Bronchial epithelial cell (primary cell): ENCODE data around the gene AGFG1. TPM values are rescaled to one million over a fixed set of nuclear protein-coding genes. Genes with fewer than 3 reads are reported as not detected.

Source experiments
- DNase-seq: peaks from one replicate; pipeline ENCODE4 v3.0.0-alpha.2; 2010; ENCODE audit warnings: low read depth
- FAIRE-seq: peaks from 2 replicates; lab custom pipeline; 2011; peaks lifted over from hg19 to GRCh38; lab: Jason Lieb, UNC
- H3K27me3 ChIP-seq: 2 replicates; pipeline ENCODE4 v1.5.1; 2011; ENCODE audit warnings: low read length; ENCODE audit not compliant: control insufficient read depth, insufficient read depth
- H3K36me3 ChIP-seq: 2 replicates; pipeline ENCODE4 v1.5.1; 2011; ENCODE audit warnings: low read length; ENCODE audit not compliant: control insufficient read depth, insufficient read depth
- H3K4me3 ChIP-seq: 2 replicates; pipeline ENCODE4 v1.5.1; 2011; ENCODE audit warnings: mild to moderate bottlenecking, low read depth, low read length, control low read depth
- total RNA-seq: library from RNA; depleted of rRNA; stranded (reverse); fragments of >200 nt; gene quantifications from 2 replicates; pipeline ENCODE4 v1.2.1, GENCODE V29; 2014
- TF ChIP-seq, protein P1 (sequence below): IDR thresholded peaks from 2 replicates; pipeline ENCODE4 v1.5.1; 2011; ENCODE audit warnings: mild to moderate bottlenecking, moderate library complexity, low read length, control low read depth, inconsistent platforms; ENCODE audit not compliant: insufficient read depth, severe bottlenecking

AGFG1 gene, protein sequence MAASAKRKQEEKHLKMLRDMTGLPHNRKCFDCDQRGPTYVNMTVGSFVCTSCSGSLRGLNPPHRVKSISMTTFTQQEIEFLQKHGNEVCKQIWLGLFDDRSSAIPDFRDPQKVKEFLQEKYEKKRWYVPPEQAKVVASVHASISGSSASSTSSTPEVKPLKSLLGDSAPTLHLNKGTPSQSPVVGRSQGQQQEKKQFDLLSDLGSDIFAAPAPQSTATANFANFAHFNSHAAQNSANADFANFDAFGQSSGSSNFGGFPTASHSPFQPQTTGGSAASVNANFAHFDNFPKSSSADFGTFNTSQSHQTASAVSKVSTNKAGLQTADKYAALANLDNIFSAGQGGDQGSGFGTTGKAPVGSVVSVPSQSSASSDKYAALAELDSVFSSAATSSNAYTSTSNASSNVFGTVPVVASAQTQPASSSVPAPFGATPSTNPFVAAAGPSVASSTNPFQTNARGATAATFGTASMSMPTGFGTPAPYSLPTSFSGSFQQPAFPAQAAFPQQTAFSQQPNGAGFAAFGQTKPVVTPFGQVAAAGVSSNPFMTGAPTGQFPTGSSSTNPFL
- 52.0 and 54.8 TPM in 2 replicates for total RNA-seq

DNA sequence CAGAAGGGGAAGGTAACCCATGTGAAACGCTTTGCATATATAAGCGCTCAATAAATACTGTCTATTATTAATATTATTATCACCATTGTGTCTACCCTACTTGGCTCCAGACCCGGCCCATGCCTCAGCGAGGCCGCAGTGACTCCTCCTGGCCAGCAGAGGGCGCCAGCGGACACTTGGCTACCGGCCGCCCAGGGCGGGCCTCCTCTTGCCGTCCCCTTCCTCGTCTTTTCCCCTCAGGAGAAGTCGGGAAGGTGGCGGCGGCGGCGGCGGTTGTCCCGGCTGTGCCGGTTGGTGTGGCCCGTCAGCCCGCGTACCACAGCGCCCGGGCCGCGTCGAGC is at the start of gene AGFG1:
AGFG1 (plus strand) TSS at position 233 of the 341 bp plus-strand sequence. CDS start 266 bp downstream, outside the sequence.
- H3K4me3 ChIP-seq: peak within 1 kb of the TSS; percentile 91
- FAIRE-seq: no peak
- no peaks in the 10 kb centered on the region for H3K27me3 ChIP-seq
- TF ChIP-seq, protein P1, sequence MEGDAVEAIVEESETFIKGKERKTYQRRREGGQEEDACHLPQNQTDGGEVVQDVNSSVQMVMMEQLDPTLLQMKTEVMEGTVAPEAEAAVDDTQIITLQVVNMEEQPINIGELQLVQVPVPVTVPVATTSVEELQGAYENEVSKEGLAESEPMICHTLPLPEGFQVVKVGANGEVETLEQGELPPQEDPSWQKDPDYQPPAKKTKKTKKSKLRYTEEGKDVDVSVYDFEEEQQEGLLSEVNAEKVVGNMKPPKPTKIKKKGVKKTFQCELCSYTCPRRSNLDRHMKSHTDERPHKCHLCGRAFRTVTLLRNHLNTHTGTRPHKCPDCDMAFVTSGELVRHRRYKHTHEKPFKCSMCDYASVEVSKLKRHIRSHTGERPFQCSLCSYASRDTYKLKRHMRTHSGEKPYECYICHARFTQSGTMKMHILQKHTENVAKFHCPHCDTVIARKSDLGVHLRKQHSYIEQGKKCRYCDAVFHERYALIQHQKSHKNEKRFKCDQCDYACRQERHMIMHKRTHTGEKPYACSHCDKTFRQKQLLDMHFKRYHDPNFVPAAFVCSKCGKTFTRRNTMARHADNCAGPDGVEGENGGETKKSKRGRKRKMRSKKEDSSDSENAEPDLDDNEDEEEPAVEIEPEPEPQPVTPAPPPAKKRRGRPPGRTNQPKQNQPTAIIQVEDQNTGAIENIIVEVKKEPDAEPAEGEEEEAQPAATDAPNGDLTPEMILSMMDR: peak; percentile 96
- peak; percentile 57 for DNase-seq
- no peaks in the 10 kb centered on the region for H3K36me3 ChIP-seq

DNA sequence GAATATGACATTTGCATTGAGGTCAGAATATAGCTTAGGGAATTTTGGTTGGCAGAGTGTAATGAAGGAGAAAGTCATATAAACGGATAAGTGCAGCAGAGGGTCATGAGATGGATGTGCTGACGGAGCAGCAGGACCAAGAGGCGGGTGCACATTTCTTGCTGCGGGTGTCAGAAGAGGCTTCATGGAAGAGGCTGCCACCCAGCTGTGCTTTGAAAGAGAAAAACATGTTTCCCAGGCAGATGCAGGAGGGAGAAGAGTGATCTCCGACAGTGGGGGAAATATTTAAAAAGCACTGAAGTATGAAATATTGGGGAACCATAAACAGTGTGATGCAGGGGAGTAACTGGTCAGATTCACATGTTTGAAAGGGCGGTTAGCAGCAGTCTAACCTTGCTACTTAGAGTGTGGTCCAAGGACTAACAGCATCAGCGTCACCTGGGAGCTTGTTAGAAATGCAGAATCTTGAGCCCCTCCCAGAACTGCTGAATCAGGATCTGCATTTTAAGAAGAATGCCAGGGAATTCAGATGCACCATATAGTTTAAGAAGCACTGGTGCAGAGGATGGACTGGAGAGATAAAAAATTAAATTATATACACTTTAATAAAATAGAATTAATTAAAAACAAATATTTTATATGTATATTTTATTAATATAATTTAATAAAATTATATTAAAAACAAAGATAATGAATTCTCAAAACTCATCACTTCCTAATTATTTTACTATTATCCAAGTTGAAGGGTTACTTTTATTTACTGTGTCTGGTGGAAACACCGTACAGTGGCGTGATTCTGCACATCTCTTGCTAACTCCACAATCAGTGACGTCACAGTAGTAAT is 48.1 kb upstream of the AGFG1 start:
- TF ChIP-seq, protein P1: no peak
- Histone ChIP-seq H3K36me3 (no peaks in the 10 kb centered on the region), H3K27me3 (no peaks in the 10 kb centered on the region), H3K4me3 (no peak overlapping the region)
- DNase-seq: no peak
- no peak for FAIRE-seq

DNA sequence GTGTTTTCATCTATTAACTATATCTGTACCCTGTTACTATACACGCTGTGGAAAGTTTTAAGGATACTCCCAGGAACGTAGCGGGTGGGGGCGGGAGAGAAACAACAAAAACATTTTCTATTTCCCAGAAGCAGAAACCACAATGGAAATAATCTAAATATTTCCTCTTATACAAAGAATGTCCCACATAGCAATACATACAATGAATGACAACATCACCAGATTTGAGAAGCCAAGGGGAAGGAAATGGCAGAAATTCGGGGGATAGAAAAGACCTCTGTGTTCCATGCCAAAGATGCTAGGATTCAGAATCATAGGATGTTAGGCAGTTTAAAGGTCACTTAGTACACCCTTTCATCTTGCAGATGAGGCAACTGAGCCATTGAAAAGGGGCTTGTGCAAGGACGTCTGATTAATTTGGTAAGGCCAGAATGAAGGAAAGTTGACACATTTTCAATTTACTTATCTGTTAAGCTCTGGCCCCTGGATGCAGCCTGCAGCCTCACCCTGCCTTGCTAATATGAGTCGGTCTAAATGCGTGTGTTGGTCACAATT is 43.1 kb upstream of the AGFG1 start:
- no peaks in the 10 kb centered on the region for H3K36me3 ChIP-seq
- no peak for DNase-seq
- FAIRE-seq: no peak
- TF ChIP-seq, protein P1: no peak
- no peak overlapping the region for H3K4me3 ChIP-seq
- no peaks in the 10 kb centered on the region for H3K27me3 ChIP-seq

DNA sequence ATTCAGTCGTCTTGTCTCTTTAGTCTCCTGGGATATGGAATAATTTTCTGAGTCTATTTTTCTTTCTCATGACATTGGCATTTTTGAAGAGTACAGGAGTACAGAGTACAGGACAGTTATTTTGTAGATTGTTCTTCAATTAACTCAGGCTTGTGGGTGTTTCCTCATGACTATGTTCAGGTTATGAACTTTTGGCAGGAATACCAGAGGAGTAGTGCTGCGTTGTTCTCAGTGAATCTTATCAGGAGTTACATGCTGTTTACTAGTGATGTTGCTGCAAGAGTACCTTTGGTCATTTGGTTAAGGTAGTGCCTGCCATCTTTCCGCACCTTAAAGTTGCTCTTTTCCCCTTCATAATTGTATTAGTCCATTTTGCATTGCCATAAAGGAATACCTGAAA is 41.3 kb upstream of the AGFG1 start:
- Histone ChIP-seq H3K27me3 (no peaks in the 10 kb centered on the region), H3K4me3 (no peak overlapping the region), H3K36me3 (no peaks in the 10 kb centered on the region)
- no peak for DNase-seq
- no peak for FAIRE-seq
- TF ChIP-seq, protein P1: no peak

DNA sequence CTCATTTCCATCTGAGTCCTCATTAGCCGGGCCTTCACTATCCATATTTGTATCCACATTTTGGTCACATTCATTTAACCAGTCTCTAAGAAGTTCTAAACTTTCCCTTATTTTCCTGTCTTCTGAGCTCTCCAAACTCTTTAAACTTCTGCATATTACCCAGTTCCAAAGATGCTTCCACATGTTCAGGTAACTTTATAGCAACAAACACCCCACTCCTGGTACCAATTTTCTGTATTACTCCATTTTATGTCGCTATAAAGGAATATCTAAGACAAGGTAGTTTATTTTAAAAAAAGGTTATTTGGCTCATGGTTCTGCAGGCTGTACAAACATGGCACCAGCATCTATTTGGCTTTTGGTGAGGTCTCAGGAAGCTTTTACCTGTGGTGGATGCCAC is 38.8 kb upstream of the AGFG1 start:
- no peak for FAIRE-seq
- no peak for DNase-seq
- H3K36me3 ChIP-seq: no peaks in the 10 kb centered on the region

More for the DNA sequence above, 38.8 kb upstream of the AGFG1 start:
- H3K27me3 ChIP-seq: no peaks in the 10 kb centered on the region
- TF ChIP-seq, protein P1: no peak
- no peak overlapping the region for H3K4me3 ChIP-seq
